Suppressor macrophage treated with lipopolysaccharide for 1 hour (primary cell): ENCODE results near the gene LY6G6D.
"Not testable (repeated sequence)": the region's sequence is repeated elsewhere in the genome, so short reads cannot be mapped to it uniquely, and the experiment has no call there.

Experiments
- DNase-seq, 3 donors: peaks; one replicate each; pipeline ENCODE4 v3.0.0-alpha.2; 2020 to 2022

The LY6G6D gene

DNA sequence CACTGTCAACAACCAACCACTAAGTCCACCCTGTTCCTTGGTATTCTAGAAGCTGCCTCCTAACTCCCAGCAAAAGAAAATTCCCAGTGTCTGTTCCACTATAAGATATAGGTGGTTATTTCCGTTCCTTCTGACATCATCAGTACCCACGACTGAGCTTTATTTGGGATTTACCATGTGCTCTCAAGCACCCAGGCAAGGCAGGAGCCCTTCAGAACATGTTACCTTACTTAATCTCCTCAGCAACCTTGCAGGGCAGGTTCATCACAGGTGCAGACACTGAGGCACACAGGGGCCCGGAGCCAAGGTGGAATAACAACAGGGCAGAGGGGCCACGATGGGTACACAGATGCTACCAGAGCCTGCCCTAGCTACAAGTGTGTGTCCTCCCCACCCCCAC, 22.8 kb upstream of the LY6G6D start:
- no peak for DNase-seq

DNA sequence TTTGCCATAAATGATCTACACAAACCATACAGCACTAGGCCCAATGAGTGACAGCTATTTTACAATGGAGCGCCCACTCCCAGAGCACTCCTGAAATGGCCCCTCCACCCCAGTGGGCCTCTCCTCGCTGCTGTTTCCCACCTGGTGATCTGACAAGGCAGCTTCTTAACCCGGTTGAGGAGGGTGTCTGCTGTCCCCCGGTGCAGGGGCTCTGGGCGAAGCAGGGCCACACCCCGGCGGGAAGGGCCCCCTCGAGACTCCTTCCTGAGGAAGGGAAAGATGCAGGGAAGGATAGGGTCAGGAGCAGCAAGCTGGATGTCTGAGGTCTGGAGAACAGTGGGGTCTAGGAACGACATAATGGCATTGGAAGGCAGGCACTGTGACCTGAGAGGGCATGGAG, 22.3 kb upstream of the LY6G6D start:
- DNase-seq: no peak

DNA sequence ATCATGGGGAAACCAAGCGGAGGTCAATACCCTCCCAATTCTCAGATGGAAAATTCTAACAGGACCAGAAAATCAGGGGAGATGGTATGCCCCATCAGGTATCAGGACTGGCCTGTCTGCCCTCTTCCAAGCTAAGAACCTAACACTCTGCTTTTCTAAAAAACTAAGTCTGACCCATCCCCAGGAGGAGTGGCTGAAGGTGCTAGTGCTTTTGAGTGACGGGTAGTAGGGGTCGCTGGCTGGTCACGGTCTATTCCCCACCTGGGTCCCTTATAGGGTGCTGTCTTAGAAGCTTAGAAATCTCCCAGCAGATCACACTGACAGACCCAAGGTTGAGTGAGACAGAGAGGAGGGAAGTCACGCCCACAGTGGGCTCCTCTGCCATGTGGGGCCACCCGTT, 21.6 kb upstream of the LY6G6D start:
- no peak for DNase-seq

DNA sequence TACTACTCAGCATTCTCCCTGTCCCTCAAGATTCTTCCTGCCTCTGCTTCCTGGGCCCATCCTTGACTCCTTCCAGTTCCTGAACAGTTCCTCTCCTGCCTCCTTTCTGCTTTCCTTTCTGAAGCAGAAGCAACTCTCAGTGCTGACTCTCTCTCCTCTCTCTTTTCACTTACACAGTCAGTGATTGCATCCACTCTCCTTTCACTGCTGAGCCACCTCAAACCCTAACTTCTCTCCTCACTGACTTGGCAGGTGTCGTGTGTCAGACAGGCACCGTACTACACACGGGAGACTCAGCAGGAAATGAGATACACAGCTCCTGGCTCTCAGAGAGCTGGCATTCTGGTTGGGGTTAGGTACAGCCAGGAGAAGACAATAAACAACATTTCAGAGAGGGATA, 17.6 kb upstream of the LY6G6D start:
- peak; percentile 18 to 41 (median 32) for DNase-seq

DNA sequence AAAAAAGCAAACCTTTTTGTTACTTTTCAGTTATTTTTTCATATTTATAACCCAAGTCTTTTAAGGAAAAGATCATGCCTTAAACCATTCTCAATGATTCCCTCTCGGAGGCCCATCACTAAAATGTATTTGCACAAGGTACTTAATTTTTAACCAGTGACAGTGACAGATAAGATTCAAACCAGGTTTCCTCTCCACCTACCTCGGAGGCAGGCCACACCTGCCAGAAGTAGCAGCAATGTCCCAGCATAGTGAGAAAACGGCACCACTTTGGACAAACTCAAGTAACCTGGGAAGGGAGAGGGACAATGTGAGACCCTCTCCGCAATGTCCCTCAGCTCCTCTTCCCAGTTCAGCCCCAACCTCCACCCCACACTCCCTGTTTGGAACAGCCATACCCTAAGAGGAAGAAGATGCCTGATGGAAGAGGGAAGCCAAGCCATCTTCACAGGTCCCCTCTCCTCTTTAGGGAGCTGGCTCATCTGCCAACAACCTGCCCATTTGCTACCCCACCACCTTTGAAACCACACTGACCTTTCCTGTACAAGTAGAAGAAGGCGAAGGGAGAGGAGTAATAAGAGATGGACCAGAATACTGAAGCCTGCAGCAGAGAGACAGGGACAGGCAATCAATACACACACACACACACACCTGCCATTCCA, 14.3 kb upstream of the LY6G6D start:
- no peak for DNase-seq

DNA sequence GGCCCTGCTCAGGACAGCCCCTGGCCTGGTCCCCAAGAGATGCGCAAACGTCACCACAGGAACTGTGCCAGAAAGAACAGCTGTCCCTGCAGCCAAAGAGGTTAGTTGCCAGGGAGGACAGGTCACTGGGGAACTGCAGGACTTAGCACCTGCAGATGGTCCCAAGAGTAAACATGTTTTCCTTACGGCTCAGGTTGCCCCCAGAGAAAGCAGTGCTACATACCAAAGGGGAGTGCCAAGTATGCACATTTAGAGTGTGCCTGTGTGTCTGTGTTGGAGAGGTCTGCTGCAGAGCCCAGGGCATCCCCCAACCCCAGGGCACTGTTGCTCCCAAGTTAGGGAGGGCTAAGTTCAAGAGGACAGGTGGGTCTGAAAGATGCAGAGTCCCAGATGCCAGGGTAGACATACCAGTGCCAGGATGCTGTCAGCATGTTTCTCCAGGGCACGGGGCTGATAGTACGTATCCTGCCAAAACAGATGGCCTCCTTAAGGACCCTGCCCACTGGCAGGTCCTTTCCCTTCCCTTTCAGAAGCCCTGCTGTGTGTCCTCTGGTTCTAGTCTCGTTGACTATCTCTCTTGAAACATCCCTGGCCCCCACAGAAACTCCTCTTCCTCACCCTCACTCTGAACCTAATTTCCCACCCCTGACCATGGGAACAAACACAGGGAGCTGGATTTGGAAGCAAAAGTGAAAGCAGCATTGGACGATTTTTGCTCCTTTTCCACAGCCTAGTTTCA, 13.3 kb upstream of the LY6G6D start:
- DNase-seq: peak; percentile 25 to 46 (median 42)

DNA sequence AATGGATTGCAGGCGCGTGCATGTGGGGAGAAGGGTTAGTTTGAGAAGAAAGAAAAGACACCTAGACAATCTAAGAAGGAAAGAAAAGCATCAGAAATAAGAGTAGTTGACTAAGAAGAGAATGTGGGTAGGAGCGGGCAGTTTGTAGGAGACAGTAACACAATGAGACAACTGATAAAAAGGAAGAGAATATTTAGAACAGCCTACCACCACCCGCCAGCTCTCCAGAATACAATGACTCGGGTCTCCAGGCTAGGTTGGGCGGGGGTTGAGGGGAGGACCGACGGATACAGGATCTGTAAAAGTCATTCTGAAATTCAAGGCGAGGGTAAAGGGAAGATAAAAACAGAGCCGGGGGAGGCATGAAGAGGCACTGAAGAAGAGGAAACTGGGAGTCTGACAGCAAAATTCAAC, 12.7 kb upstream of the LY6G6D start:
- no peak for DNase-seq

DNA sequence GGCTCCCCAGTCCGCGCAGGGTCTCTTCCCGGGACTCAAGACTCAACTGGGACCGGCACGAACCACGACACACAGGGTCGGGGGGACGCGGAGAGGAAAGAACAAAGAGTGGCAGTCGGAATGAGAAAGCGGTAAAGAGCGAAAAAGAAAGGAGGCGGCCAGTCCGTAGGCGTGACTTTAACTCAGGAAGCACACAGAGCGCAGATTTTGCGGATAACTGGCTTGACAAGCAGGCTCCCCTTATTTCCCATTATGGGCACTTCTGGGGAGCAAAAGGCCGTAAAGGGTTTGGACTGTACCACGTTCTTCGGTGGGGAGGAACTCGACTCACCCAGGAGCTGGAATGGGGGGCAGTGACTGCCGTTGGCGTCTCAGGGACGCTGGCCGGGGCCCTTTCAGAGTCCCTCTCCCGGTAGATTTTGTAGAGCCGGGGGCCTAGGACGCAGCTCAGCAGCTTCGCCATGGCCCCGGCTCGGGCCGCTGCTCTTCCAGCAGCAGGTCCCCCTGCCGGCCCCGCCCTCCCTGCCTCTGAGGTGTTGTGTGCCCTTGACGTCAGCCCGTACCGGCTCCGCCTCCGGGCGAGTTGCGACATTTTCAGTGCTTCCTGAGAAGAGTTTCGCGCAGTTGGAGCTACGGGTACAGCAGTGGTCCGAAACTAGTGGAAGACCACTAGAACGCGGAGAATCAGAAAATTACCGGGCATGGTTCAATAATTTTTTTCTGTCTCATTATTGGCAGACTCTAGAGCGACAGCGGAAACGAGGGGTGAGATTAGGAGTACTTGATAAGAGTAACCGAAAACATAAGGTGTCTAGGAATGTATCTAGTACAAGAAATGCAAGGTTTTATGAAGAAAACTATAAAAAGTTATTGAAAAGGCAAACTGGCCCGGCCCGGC, 12.1 kb upstream of the LY6G6D start, which contains the start of gene ABHD16A:
Gene ABHD16A (minus strand): TSS at position 506 of the 898 bp plus-strand sequence. CDS start 43 bp downstream, at position 463.
- peak; percentile 99 for DNase-seq

DNA sequence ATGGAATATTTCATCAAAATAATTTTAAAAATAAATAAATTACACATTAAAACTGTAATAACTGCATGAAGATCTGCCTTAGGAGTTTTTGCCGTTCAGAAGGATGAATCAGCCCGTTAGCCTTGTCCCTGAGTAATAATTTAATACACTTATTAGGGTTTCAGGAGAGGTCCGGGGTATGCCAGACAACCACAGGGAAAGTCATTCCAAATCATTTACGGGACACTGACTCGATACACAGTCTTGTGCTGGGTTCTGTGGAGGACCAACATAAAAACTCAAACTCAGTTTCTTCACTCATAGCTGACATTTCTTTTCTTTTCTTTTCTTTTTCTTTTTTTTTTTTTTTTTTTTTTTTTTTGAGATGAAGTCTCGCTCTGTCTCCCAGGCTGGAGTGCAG, 9.2 kb upstream of the LY6G6D start:
- no peak for DNase-seq

DNA sequence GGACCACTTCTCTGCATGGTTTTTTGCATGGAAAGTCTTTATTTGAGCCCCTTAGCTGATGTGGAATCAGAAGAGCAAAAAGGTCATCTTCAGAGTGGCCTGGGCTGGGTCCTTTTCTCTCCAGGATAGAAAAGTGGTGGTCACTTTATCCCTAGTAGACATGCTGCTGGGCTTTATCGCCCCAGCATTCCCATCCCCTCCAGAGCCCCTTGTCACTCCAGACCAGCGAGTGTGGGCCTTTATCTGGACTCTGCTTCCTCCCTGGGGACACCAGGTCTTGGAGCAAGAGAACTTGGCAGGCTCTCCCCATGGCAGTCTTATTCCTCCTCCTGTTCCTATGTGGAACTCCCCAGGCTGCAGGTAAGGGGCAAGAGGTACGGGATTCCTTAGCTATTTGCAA, 8.5 kb upstream of the LY6G6D start, which contains the start of gene LY6G6F:
Gene LY6G6F (plus strand): TSS at position 268 of the 400 bp plus-strand sequence. CDS start 41 bp downstream, at position 309.
- no peak for DNase-seq

DNA sequence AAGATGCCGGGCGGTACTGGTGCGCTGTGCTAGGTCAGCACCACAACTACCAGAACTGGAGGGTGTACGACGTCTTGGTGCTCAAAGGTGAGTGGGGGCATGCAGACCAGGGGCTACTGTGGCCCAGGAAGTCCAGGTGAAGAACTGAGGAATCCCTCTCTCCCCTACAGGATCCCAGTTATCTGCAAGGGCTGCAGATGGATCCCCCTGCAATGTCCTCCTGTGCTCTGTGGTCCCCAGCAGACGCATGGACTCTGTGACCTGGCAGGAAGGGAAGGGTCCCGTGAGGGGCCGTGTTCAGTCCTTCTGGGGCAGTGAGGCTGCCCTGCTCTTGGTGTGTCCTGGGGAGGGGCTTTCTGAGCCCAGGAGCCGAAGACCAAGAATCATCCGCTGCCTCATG, 7.4 kb upstream of the LY6G6D start:
- DNase-seq: no peak

DNA sequence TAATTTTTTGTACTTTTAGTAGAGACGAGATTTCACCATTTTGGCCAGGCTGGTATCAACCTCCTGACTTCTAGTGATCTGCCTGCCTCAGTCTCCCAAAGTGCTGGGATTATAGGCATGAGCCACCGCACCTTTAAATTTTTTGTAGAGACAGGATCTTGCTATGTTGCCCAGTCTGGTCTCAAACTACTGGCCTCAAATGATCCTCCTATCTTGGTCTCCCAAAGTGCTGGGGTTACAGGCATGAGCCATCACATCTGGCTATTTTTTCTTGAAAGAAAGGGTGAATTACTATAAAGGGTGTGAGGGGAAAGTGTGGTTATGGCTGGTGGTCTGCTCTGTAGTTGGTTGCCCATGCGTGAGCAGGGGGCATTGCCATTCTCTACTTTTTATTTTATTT, 6.9 kb upstream of the LY6G6D start:
- DNase-seq: no peak

DNA sequence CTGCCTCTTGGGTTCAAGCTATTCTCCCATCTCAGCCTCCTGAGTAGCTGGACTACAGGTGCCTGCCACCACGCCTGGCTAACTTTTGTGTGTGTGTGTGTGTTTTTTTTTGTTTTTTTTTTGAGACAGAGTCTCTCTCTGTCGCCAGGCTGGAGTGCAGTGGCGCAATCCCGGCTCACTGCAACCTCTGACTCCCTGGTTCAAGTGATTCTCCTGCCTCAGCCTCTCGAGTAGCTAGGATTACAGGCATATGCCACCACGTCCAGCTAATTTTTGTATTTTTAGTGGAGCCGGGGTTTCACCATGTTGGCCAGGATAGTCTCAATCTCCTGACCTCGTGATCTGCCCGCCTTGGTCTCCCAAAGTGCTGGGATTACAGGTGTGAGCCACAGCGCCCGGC, 6.0 kb upstream of the LY6G6D start:
- not testable (repeated sequence) for DNase-seq

DNA sequence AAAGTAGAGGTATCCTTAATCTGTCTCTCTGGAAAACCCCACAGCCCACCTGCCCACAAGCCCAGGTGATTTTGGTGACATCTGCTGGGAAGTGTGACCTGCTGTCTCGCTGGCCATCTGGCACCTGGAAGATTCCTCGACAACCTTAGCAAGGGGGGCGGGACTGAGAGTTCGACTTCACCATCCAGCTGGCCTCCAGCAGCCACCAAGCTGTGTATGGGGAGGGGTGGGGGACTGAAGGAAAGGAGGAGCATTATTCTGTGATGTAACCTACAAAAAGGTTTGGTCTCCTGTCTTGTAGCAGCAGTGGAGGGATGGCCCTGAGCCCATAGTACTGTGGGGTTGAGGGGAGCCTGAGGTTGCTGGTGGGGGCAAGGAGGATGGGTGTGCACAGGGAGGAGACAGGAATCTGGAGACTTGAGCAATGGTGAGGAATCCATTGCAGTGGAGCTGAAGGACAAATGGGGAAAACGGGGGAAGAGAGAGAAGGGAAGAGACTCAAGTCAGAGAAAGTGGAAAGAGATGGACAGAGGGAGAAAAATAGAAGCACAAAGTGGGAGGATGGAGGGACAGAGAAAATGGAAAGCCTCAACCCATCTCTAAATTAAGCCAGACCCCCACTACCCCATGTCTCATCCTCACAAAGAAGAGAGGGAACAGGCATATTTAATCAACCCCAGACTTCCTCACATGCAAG, 4.5 kb upstream of the LY6G6D start:
- DNase-seq: no peak

DNA sequence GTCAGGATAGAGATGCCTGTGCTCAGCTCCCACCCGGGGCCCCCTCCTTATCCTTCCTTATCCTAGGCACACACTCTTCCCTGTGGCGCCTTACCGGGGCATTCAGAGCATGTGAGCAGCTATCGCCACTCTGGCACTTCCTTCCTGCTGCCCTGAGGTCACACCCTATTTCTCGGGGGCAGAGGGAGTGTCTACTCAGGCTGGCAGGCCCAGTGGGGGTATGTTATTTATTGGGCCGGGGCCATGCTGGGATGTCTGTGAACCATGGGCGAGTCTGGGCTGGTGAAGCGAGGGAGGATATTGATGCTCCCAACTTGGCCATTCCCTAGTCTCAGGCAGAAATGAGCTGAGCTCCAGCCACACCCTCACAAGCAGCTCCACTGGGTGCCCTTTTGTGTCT, 3.9 kb upstream of the LY6G6D start:
- peak; percentile 34 to 46 (median 36) for DNase-seq

DNA sequence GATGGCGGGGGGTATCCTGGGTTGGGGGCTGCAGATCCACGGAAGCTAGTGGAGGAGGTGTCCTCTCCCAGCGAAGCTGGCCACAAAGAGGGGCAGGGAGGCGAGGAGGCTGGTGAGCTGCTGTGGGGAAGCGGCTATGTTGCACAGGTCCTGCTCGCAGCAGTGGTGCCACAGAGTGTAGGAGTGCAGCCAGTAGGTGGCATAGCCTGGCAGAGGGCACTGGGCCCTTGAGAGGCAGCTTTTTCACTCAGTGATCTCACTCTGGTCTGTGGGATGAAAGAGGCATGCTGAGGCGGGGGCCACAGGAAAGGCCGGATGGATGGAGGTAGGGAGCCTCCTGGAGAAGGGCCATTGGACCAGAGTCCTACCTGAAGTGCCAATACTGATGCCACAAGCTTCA, 2.9 kb upstream of the LY6G6D start:
- peak; percentile 41 to 53 (median 45) for DNase-seq

DNA sequence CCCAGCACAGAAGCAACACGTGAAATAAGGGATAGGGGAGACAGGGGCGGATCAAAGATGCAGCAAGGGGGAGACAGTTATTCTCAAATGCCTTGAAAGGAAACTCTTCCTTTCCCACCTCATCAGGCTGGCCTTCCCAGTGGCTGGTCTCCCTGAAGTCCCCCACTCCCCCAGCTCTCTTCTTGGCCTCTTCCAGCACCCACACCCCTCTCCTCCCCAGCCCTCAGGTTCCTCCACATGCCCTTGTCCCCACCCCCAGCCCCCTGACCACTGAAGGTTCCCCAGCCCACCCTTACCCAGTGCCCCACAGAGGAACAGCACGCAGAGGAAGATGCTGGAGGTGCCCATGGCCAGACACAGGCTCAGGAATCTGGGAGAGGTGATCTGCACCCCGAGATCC, 1.7 kb upstream of the LY6G6D start:
- no peak for DNase-seq

DNA sequence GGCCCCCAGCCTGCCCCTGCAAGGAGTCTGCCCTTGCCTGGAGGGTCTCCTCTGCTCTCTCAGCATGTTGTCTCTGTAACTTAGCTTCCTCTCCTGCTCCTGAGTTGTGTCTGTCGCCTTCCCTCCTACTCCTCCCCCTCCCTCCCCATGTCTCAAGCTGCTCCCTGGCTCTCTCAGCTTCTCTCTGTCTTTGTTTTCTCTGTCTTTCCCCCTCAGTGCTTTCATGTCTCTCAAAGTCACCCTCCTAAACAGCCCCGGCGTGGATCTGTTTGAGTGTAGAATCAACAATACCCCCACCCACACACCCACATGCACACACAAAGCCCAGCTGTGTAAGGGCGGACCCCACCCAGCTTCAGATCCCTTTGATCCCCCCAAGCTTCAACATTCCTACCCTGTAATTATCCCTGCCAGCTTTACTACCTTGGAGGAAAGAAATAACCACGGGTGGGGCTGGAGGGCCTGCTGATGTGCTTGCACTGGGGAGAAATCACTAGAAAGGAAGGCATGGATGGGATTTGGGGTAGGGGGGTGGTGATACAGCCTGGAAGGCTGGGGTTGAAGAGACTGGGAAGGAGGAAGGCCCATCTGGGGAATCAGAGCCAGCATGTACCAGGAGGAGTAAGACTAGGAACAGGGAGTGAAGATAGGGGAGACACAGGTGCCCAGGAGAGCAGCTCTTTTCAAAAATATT, 1.0 kb upstream of the LY6G6D start:
- DNase-seq: peak in 1 of 3 donors; percentile 19

DNA sequence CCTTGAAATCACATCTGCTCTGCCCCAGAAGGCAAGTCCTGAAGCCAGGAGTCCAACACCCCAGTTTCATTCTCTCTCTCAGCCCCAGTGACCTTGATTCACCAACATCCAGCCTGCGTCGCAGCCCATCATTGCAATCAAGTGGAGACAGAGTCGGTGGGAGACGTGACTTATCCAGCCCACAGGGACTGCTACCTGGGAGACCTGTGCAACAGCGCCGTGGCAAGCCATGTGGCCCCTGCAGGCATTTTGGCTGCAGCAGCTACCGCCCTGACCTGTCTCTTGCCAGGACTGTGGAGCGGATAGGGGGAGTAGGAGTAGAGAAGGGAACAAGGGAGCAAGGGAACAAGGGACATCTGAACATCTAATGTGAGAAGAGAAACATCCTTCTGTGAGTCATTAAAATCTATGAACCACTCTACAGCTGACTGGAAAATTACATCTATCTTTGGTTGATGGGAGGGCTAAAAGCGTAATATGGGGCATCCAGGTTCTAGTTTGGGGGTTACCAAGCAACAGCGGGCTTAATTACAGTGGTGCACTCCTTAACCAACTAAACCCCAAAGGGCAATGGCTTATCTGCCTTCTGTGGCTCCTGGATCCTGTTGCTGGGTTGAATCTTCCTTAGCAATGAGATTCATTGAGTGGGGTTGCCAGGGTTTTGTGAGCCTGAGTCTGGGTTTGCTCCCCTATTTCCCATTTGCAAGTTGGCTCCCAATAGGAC, 2.5 kb downstream of the LY6G6D start:
- DNase-seq: no peak

DNA sequence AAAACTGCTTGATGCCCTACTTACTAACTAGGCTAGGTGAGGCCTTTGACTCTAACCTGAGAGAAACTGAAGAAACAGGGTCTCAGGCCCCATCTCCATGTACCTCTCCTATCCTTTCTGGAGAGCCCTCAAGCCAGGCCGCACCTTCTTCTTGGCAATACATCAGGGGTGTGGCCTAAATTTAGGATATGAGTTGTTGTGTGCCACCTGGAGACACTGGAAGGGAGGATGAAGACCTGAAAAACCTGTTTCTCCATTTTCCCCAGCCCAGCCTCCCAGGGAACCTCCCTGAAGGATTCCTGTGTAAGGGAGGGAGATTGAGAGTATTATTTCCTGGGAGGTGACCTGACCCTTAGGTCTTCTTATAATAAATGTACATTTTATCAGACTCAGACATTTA, 3.1 kb downstream of the LY6G6D start:
- no peak for DNase-seq

DNA sequence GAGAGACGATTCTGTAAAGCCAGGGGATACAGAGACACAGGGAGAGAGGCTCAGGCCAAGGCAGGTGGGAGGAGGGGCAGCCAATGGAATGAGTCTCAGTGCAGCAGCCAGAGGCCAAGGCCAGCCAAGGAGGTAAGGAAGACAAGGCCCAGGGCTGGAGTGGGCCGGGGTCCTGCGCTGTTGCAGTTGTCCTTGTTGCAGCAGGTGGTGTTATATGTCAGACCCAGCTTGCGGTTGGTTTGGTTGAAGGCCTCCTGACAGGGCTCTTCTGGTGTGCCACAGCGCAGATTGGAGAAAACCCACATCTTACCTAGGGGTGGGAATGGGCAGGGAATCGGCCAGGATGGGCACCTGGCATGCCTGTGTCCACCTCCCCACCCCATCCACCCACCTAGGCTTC, 3.9 kb downstream of the LY6G6D start:
- no peak for DNase-seq
